HEK293T (cell line): ENCODE measurements around the gene WNT7A.

ENCODE experiments used
- CTCF ChIA-PET: fragments of 350-600 bp; formaldehyde crosslinking; extraction: SDS; loops from one replicate; lab custom pipeline; 2021; ENCODE audit warnings: antibody characterized with exemption, inconsistent platforms; lab: Yijun Ruan, JAX
- POLR2A ChIA-PET: fragments of 350-600 bp; formaldehyde crosslinking; extraction: SDS; loops from one replicate; lab custom pipeline; 2020; ENCODE audit warnings: antibody characterized with exemption, inconsistent platforms; lab: Yijun Ruan, JAX
- DNase-seq: peaks from one replicate; pipeline ENCODE4 v3.0.0; 2012; ENCODE audit warnings: mixed read lengths; ENCODE audit errors: extremely low spot score
- ARNT ChIP-seq: fragments of 450-650 bp; IDR thresholded peaks from 2 replicates; pipeline ENCODE4 v1.6.1; 2017; ENCODE audit warnings: mild to moderate bottlenecking
- BHLHE40 ChIP-seq: fragments of 450-650 bp; IDR thresholded peaks from 2 replicates; pipeline ENCODE4 v1.6.1; 2016; ENCODE audit warnings: mild to moderate bottlenecking, moderate library complexity, borderline replicate concordance
- CTBP1 ChIP-seq: fragments of 450-650 bp; IDR thresholded peaks from 2 replicates; pipeline ENCODE4 v1.6.1; 2016; ENCODE audit warnings: borderline replicate concordance
- ELF4 ChIP-seq: fragments of 450-650 bp; IDR thresholded peaks from 2 replicates; pipeline ENCODE4 v1.6.1; 2017; ENCODE audit warnings: antibody characterized with exemption
- FOXA1 ChIP-seq: fragments of 450-650 bp; IDR thresholded peaks from 2 replicates; pipeline ENCODE4 v1.6.1; 2016; ENCODE audit warnings: mild to moderate bottlenecking
- FOXK2 ChIP-seq: fragments of 450-650 bp; IDR thresholded peaks from 2 replicates; pipeline ENCODE4 v1.6.1; 2016; ENCODE audit warnings: mild to moderate bottlenecking
- FOXM1 ChIP-seq: fragments of 450-650 bp; IDR thresholded peaks from 2 replicates; pipeline ENCODE4 v1.6.1; 2017; ENCODE audit warnings: mild to moderate bottlenecking, borderline replicate concordance
- HDGF ChIP-seq: fragments of 450-650 bp; IDR thresholded peaks from 2 replicates; pipeline ENCODE4 v1.6.1; 2017; ENCODE audit warnings: antibody characterized with exemption, borderline replicate concordance
- L3MBTL2 ChIP-seq: fragments of 450-650 bp; conservative IDR thresholded peaks from 2 replicates; pipeline ENCODE4 v1.6.1; 2016; ENCODE audit warnings: mild to moderate bottlenecking
- LEF1 ChIP-seq: fragments of 450-650 bp; IDR thresholded peaks from 2 replicates; pipeline ENCODE4 v1.6.1; 2017; ENCODE audit warnings: mild to moderate bottlenecking, borderline replicate concordance
- NFRKB ChIP-seq: fragments of 450-650 bp; IDR thresholded peaks from 2 replicates; pipeline ENCODE4 v1.6.1; 2016; ENCODE audit warnings: mild to moderate bottlenecking, moderate library complexity
- PKNOX1 ChIP-seq: fragments of 450-650 bp; IDR thresholded peaks from 2 replicates; pipeline ENCODE4 v1.6.1; 2016
- SP1 ChIP-seq: fragments of 450-650 bp; IDR thresholded peaks from 2 replicates; pipeline ENCODE4 v1.6.1; 2017
- SUZ12 ChIP-seq: fragments of 450-650 bp; IDR thresholded peaks from 2 replicates; pipeline ENCODE4 v1.6.1; 2016; ENCODE audit warnings: mild to moderate bottlenecking
- TARDBP ChIP-seq: fragments of 450-650 bp; IDR thresholded peaks from 2 replicates; pipeline ENCODE4 v1.6.1; 2016
- ZNF384 ChIP-seq: fragments of 450-650 bp; IDR thresholded peaks from 2 replicates; pipeline ENCODE4 v1.6.1; 2016

Gene WNT7A

GRCh38 chr3:13874891-13875290 lies 5.0 kb downstream of the WNT7A start:
- no peak for DNase-seq
- POLR2A ChIA-PET, result no interaction called here
- CTCF ChIA-PET, result interaction anchor here (1.0 to 1.2 kb wide), 2 partner anchors 10 to 329 kb away, joined by 3 read pairs; no protein-coding TSS in a partner anchor
- TF ChIP-seq FOXM1 (no peak), ZNF384 (no peak)

GRCh38 chr3:13873818-13874217 lies 6.1 kb downstream of the WNT7A start:
- TF ChIP-seq FOXK2 (no peak), TARDBP (no peak), CTBP1 (no peak), ARNT (no peak)
- no peak for DNase-seq
- ChIA-PET POLR2A (no interaction called here), CTCF (no interaction called here)

GRCh38 chr3:13872451-13872850 lies 7.4 kb downstream of the WNT7A start:
- CTCF ChIA-PET, result no interaction called here
- no peak for DNase-seq
- POLR2A ChIA-PET, result no interaction called here
- TF ChIP-seq FOXA1 (no peak), L3MBTL2 (no peak), FOXK2 (no peak), ZNF384 (no peak), NFRKB (no peak), ARNT (no peak), HDGF (no peak), CTBP1 (no peak), SUZ12 (no peak), ELF4 (no peak), FOXM1 (no peak)

- no peak for DNase-seq
- ChIA-PET CTCF (no interaction called here), POLR2A (no interaction called here)
- TF ChIP-seq SUZ12, result no peak
- TF ChIP-seq PKNOX1, result no peak
- TF ChIP-seq CTBP1, result no peak
- no peak for TF ChIP-seq ELF4
- no peak for TF ChIP-seq ZNF384
- no peak for TF ChIP-seq LEF1
- TF ChIP-seq L3MBTL2, result no peak
- no peak for TF ChIP-seq BHLHE40
- TF ChIP-seq TARDBP, result no peak
- no peak for TF ChIP-seq NFRKB
- no peak for TF ChIP-seq FOXK2
- no peak for TF ChIP-seq ARNT
- no peak for TF ChIP-seq FOXA1
- TF ChIP-seq HDGF, result no peak
- TF ChIP-seq SP1, result no peak
- no peak for TF ChIP-seq FOXM1
Observed at GRCh38 chr3:13871791-13872190, 8.1 kb downstream of the WNT7A start.

- TF ChIP-seq NFRKB (no peak), TARDBP (no peak), HDGF (no peak), CTBP1 (no peak), FOXA1 (no peak), ELF4 (no peak), SP1 (no peak), ZNF384 (no peak), LEF1 (no peak), ARNT (no peak), FOXK2 (no peak), SUZ12 (no peak), L3MBTL2 (no peak), BHLHE40 (no peak), FOXM1 (no peak), PKNOX1 (no peak)
- CTCF ChIA-PET, result no interaction called here
- POLR2A ChIA-PET, result no interaction called here
- DNase-seq, result no peak
Observed at GRCh38 chr3:13870902-13871301, 9.0 kb downstream of the WNT7A start.

GRCh38 chr3:13869761-13870343 lies 10.0 kb downstream of the WNT7A start:
- DNase-seq, result no peak
- TF ChIP-seq BHLHE40 (no peak), FOXM1 (no peak), ELF4 (no peak), L3MBTL2 (no peak), FOXK2 (no peak), ARNT (no peak), HDGF (no peak), SUZ12 (no peak), ZNF384 (no peak), PKNOX1 (no peak), LEF1 (no peak), FOXA1 (no peak), CTBP1 (no peak), NFRKB (no peak), TARDBP (no peak), SP1 (no peak)
- ChIA-PET POLR2A (no interaction called here), CTCF (no interaction called here)
